Type B pancreatic cell (in vitro differentiated cells): ENCODE results near the gene ADAMTS9. TPM values are rescaled to one million over a fixed set of nuclear protein-coding genes. Genes with fewer than 3 reads are reported as not detected.

Source experiments
- DNase-seq: peaks from one replicate; pipeline ENCODE4 v3.0.0; 2021; ENCODE audit warnings: mixed read lengths; ENCODE audit not compliant: unreplicated experiment; ENCODE audit errors: extremely low spot score
- H3K27ac Mint-ChIP-seq: 2 replicates; pipeline ENCODE4 v1.8.0; 2021; ENCODE audit warnings: mild to moderate bottlenecking, mixed read lengths
- H3K27me3 Mint-ChIP-seq: 2 replicates; pipeline ENCODE4 v1.8.0; 2021; ENCODE audit warnings: mixed read lengths
- H3K36me3 Mint-ChIP-seq: 2 replicates; pipeline ENCODE4 v1.8.0; 2021; ENCODE audit warnings: mixed read lengths
- H3K4me1 Mint-ChIP-seq: one replicate; pipeline ENCODE4 v1.8.0; 2021; ENCODE audit warnings: mixed read lengths; ENCODE audit not compliant: unreplicated experiment
- H3K4me3 Mint-ChIP-seq: 2 replicates; pipeline ENCODE4 v1.8.0; 2021; ENCODE audit warnings: mild to moderate bottlenecking, mixed read lengths
- H3K9me3 Mint-ChIP-seq: 2 replicates; pipeline ENCODE4 v1.8.0; 2021; ENCODE audit warnings: mixed read lengths
- CTCF ChIP-seq: fragments of 200-600 bp; sonication (generic); conservative IDR thresholded peaks from 2 replicates; pipeline ENCODE4 v1.5.0; 2021; ENCODE audit warnings: antibody characterized with exemption, mild to moderate bottlenecking
- total RNA-seq: library from RNA; stranded (reverse); gene quantifications from 2 replicates; pipeline ENCODE4 v1.2.1, GENCODE V29; 2021; ENCODE audit warnings: low replicate concordance

Gene ADAMTS9
- total RNA-seq, 1 donor from 2014 or later = 34.9 TPM

- DNase-seq = no peak
- Mint-ChIP-seq H3K4me3 (no peak overlapping the region), H3K9me3 (no peaks in the 10 kb centered on the region), H3K27ac (peak overlapping the region; percentile 25), H3K27me3 (no peaks in the 10 kb centered on the region), H3K4me1 (peaks cover 39% of the 10 kb centered on the region), H3K36me3 (peaks cover 6% of the 10 kb centered on the region)
- TF ChIP-seq CTCF = no peak
Measured at GRCh38 chr3:64647825-64648224, 40.0 kb downstream of the ADAMTS9 start.

GRCh38 chr3:64645243-64645642 is 42.6 kb downstream of the ADAMTS9 start:
- H3K27me3 Mint-ChIP-seq = no peaks in the 10 kb centered on the region
- no peak overlapping the region for H3K27ac Mint-ChIP-seq
- H3K4me3 Mint-ChIP-seq = no peak overlapping the region
- H3K4me1 Mint-ChIP-seq = peaks cover 44% of the 10 kb centered on the region
- no peaks in the 10 kb centered on the region for H3K9me3 Mint-ChIP-seq
- no peak for DNase-seq
- no peak for TF ChIP-seq CTCF
- H3K36me3 Mint-ChIP-seq = peaks cover 9% of the 10 kb centered on the region

GRCh38 chr3:64644483-64644882 is 43.3 kb downstream of the ADAMTS9 start:
- DNase-seq = no peak
- TF ChIP-seq CTCF = no peak
- Mint-ChIP-seq H3K27me3 (no peaks in the 10 kb centered on the region), H3K36me3 (peaks cover 6% of the 10 kb centered on the region), H3K27ac (no peak overlapping the region), H3K9me3 (no peaks in the 10 kb centered on the region), H3K4me3 (no peak overlapping the region), H3K4me1 (peaks cover 37% of the 10 kb centered on the region)

GRCh38 chr3:64642327-64643151 is 45.3 kb downstream of the ADAMTS9 start:
- no peak for DNase-seq
- no peaks in the 10 kb centered on the region for H3K9me3 Mint-ChIP-seq
- peak overlapping the region; percentile 61 for H3K27ac Mint-ChIP-seq
- H3K27me3 Mint-ChIP-seq = no peaks in the 10 kb centered on the region
- peaks cover 4% of the 10 kb centered on the region for H3K36me3 Mint-ChIP-seq
- peaks cover 29% of the 10 kb centered on the region for H3K4me1 Mint-ChIP-seq
- TF ChIP-seq CTCF = no peak
- peak overlapping the region; percentile 58 for H3K4me3 Mint-ChIP-seq

GRCh38 chr3:64638981-64639481 is 48.8 kb downstream of the ADAMTS9 start:
- no peak for DNase-seq
- H3K9me3 Mint-ChIP-seq = no peaks in the 10 kb centered on the region
- H3K27me3 Mint-ChIP-seq = no peaks in the 10 kb centered on the region
- peaks cover 8% of the 10 kb centered on the region for H3K36me3 Mint-ChIP-seq
- no peak overlapping the region for H3K27ac Mint-ChIP-seq
- no peak overlapping the region for H3K4me3 Mint-ChIP-seq
- TF ChIP-seq CTCF = no peak
- peaks cover 44% of the 10 kb centered on the region for H3K4me1 Mint-ChIP-seq
